B cell (primary cell): ENCODE data around the gene KCNIP2. TPM values are rescaled to one million over a fixed set of nuclear protein-coding genes. Genes with fewer than 3 reads are reported as not detected.

Source experiments
- ATAC-seq: fragments of 200-7000 bp; cut with Tn5 transposase; one replicate; pipeline ENCODE4 v1.10.0; 2021; ENCODE audit warnings: low read depth, mild to moderate bottlenecking, moderate number of reproducible peaks, moderate library complexity
- CTCF ChIA-PET: fragments of 350-600 bp; sonication (Branson Sonifier 250); formaldehyde crosslinking; loops from one replicate; lab custom pipeline; 2021; ENCODE audit warnings: antibody characterized with exemption, inconsistent platforms; lab: Charles Lee
- POLR2A ChIA-PET: fragments of 350-600 bp; sonication (Branson Sonifier 250); formaldehyde crosslinking; loops from one replicate; lab custom pipeline; 2021; ENCODE audit warnings: antibody characterized with exemption; lab: Charles Lee
- DNase-seq: peaks from one replicate; pipeline ENCODE4 v3.0.0; 2013
- H2AFZ ChIP-seq: 2 replicates; pipeline ENCODE4 v1.6.1; 2012; ENCODE audit warnings: mild to moderate bottlenecking, low read depth, low read length; ENCODE audit not compliant: insufficient read depth, poor library complexity, severe bottlenecking
- H3K27ac ChIP-seq, 2 donors: 1 replicate in 1 of 2; 2 replicates in 1 of 2; pipeline ENCODE4 v1.5.1; 2012 to 2013; ENCODE audit warnings: low read length in 2 of 2, mild to moderate bottlenecking in 2 of 2, moderate library complexity in 1 of 2
- H3K27me3 ChIP-seq, 4 experiments: fragments of 200-600 bp in 1 of 4; sonication (generic) in 1 of 4; replicated peaks in 1 of 4; 1 replicate in 2 of 4; 2 replicates in 2 of 4; pipeline versions ENCODE4 v1.6.1 to v1.7.0; 2013 to 2016; ENCODE audit warnings: low read length in 3 of 4, mild to moderate bottlenecking in 2 of 4, mixed read lengths in 1 of 4, moderate library complexity in 1 of 4; ENCODE audit not compliant: insufficient read depth in 4 of 4, control insufficient read depth in 3 of 4; ENCODE audit errors: control extremely low read depth in 1 of 4
- H3K36me3 ChIP-seq, 2 experiments: replicated peaks in 1 of 2; 1 replicate in 1 of 2; 2 replicates in 1 of 2; pipeline versions ENCODE4 v1.6.1 to v1.7.1; 2013; ENCODE audit warnings: low read length in 1 of 2; ENCODE audit not compliant: insufficient read depth in 2 of 2, control insufficient read depth in 1 of 2; ENCODE audit errors: control extremely low read depth in 1 of 2, extremely low read depth in 1 of 2
- H3K4me1 ChIP-seq, 2 donors: fragments of 200-600 bp in 1 of 2; sonication (generic) in 1 of 2; 1 replicate in 1 of 2; 2 replicates in 1 of 2; pipeline versions ENCODE4 v1.5.1 to v1.6.1; 2013 to 2017; ENCODE audit warnings: low read length in 2 of 2; ENCODE audit not compliant: control insufficient read depth in 2 of 2, insufficient read depth in 2 of 2
- H3K4me2 ChIP-seq: replicated peaks from 2 replicates; pipeline ENCODE3; 2012; ENCODE audit warnings: mild to moderate bottlenecking, low read depth, low read length; ENCODE audit not compliant: poor library complexity, severe bottlenecking
- H3K4me3 ChIP-seq, 5 experiments: fragments of 200-600 bp in 1 of 5; sonication (generic) in 1 of 5; 1 replicate in 3 of 5; 2 replicates in 2 of 5; pipeline versions ENCODE4 v1.5.1 to v1.7.0; 2011 to 2016; ENCODE audit warnings: low read length in 4 of 5, mild to moderate bottlenecking in 4 of 5, low read depth in 2 of 5, control low read depth in 1 of 5, moderate library complexity in 1 of 5; ENCODE audit not compliant: insufficient read depth in 1 of 5; ENCODE audit errors: control extremely low read depth in 1 of 5, extremely low read depth in 1 of 5
- H3K79me2 ChIP-seq: fragments of 200-600 bp; sonication (generic); one replicate; pipeline ENCODE4 v1.6.0; 2016; ENCODE audit warnings: low read length; ENCODE audit not compliant: control insufficient read depth, insufficient read depth
- H3K9ac ChIP-seq: fragments of 200-600 bp; sonication (generic); 2 replicates; pipeline ENCODE4 v1.6.1; 2017; ENCODE audit warnings: mild to moderate bottlenecking, low read length, moderate library complexity
- H3K9me3 ChIP-seq, 3 donors: one replicate each; pipeline versions ENCODE4 v1.6.1 to v1.7.1; 2013; ENCODE audit warnings: low read length in 2 of 3; ENCODE audit not compliant: control insufficient read depth in 2 of 3, insufficient read depth in 1 of 3; ENCODE audit errors: control extremely low read depth in 1 of 3
- H4K20me1 ChIP-seq: 2 replicates; pipeline ENCODE4 v1.6.0; 2012; ENCODE audit warnings: mild to moderate bottlenecking, low read length; ENCODE audit not compliant: insufficient read depth, control insufficient read depth, poor library complexity, severe bottlenecking
- H3K27ac Mint-ChIP-seq: one replicate; pipeline ENCODE4 v1.8.0; 2021; ENCODE audit warnings: mixed read lengths
- H3K27me3 Mint-ChIP-seq: one replicate; pipeline ENCODE4 v1.8.0; 2021; ENCODE audit warnings: mixed read lengths
- H3K4me1 Mint-ChIP-seq: one replicate; pipeline ENCODE4 v1.8.0; 2021; ENCODE audit warnings: mixed read lengths
- H3K4me3 Mint-ChIP-seq: one replicate; pipeline ENCODE4 v1.8.0; 2021; ENCODE audit warnings: mixed read lengths
- H3K9me3 Mint-ChIP-seq: one replicate; pipeline ENCODE4 v1.8.0; 2022; ENCODE audit warnings: mixed read lengths; ENCODE audit not compliant: insufficient read depth
- CTCF ChIP-seq: fragments of 200-600 bp; IDR thresholded peaks from one replicate; pipeline ENCODE4 v1.8.0; 2022; ENCODE audit warnings: antibody characterized with exemption, mild to moderate bottlenecking
- EZH2 ChIP-seq: IDR thresholded peaks from 2 replicates; pipeline ENCODE4 v1.6.1; 2012; ENCODE audit warnings: borderline replicate concordance, low read depth, mild to moderate bottlenecking, moderate library complexity, low read length; ENCODE audit not compliant: insufficient read depth, poor library complexity, severe bottlenecking
- WGBS: methylation state at CpG from one replicate; pipeline ENCODE4 v1.1.5; 2013; ENCODE audit warnings: missing lambda C conversion rate; ENCODE audit not compliant: insufficient coverage; 5-methylcytosine and 5-hydroxymethylcytosine counted together
- intact Hi-C: fragments of 100-400 bp; cut with micrococcal nuclease; formaldehyde crosslinking; loops from one replicate; pipeline ENCODE4 v1.10.0; 2022
- polyA plus RNA-seq: library from polyadenylated mRNA; depleted of rRNA; stranded (reverse); fragments of >200 nt; gene quantifications from 2 replicates; pipeline ENCODE4 v1.2.3, GENCODE V29; 2012
- total RNA-seq, 2 donors: library from RNA; stranded (reverse); fragments of 120-200 nt in 1 of 2; gene quantifications; 1 replicate in 1 of 2; 2 replicates in 1 of 2; pipeline versions ENCODE4 v1.2.3 to v1.2.4, GENCODE V29; 2013 to 2022

Gene KCNIP2
- total and polyA plus RNA-seq, 2 donors (not counting 1 experiment from before 2014, with no cell fraction given), result 3.5 to 34.7 TPM

DNA sequence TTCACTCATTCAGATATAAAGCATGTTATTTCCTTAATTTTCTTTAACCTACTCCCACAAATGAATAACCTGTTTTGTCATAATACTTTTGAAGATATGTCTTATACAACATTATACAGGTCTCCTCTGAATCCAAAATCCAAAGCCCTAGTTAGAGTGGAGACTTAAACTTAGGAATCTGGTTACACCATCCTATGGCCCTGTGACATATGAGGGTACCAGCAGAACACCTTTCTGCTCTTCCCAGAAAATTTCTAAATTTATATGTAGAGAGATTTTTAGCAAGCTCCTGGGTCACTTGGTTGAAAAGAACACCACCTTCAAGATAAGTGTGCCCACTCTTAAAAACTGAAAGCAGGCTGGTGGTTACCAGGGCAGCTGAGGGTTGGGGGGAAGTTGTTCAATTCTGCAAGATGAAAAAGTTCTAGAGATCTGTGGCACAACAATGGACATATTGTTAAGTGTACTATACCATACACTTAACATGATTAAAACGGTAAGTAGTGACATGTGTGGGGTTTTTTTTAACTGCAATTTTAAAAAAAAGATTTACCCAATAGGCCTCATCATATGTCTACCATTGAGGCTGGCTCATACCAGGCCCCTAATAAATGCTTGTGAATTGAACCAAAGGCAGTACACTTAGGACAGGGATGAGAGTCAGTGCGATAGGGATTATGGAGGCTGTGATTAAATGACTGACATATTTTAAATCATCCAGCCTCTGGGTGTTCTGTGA lies 37.6 kb upstream of the KCNIP2 start:
- H3K4me3 ChIP-seq, result no peak overlapping the region
- H3K4me1 Mint-ChIP-seq, result peaks cover 12% of the 10 kb centered on the region
- H3K36me3 ChIP-seq, result peaks cover 0 to 31% of the 10 kb centered on the region in 2 experiments
- H3K4me2 ChIP-seq, result no peak overlapping the region
- no peaks in the 10 kb centered on the region for H3K9me3 ChIP-seq
- no peaks in the 10 kb centered on the region for H3K4me1 ChIP-seq
- WGBS, result no CpG with 5 or more reads among the region's 2 CpGs
- POLR2A ChIA-PET, result interaction anchor here (0.6 kb wide), 1 partner anchor 127 kb away, joined by 8 read pairs; no protein-coding TSS in a partner anchor
- H3K9me3 Mint-ChIP-seq, result no peaks in the 10 kb centered on the region
- TF ChIP-seq EZH2, result no peak
- no peak for TF ChIP-seq CTCF
- H3K4me3 Mint-ChIP-seq, result no peak overlapping the region
- H4K20me1 ChIP-seq, result no peaks in the 10 kb centered on the region
- intact Hi-C loops, result no loop called here
- DNase-seq (no peak), ATAC-seq (no peak)
- no peak overlapping the region for H3K9ac ChIP-seq
- CTCF ChIA-PET, result interaction anchor here (0.6 to 30.4 kb wide), 6 partner anchors 10 to 124 kb away, joined by 3 to 986 read pairs (median 12); no protein-coding TSS in a partner anchor
- no peak overlapping the region for H3K27ac ChIP-seq
- no peaks in the 10 kb centered on the region for H3K27me3 Mint-ChIP-seq
- H2AFZ ChIP-seq, result no peak overlapping the region
- H3K79me2 ChIP-seq, result peaks cover 49% of the 10 kb centered on the region
- no peak overlapping the region for H3K27ac Mint-ChIP-seq
- H3K27me3 ChIP-seq, result no peaks in the 10 kb centered on the region

DNA sequence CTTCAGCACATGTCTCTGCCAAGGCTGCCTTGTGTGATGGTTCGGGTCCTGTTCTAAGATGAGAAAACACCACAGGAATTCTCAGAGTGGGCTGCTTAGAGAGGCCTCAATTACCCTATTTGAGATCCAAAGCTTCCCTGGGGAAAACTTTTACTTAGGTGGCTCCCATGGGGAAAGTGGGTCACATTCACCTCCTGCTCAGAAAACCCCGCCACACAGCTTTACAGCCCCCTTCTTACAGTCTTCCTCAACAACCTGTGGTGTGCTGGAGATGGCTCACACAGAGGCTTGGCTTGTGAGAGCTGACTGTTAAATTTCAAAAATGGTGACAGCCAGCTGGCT lies 36.6 kb upstream of the KCNIP2 start:
- H3K9me3 ChIP-seq, result no peaks in the 10 kb centered on the region
- H3K79me2 ChIP-seq, result peaks cover 46% of the 10 kb centered on the region
- no peaks in the 10 kb centered on the region for H3K27me3 ChIP-seq
- ATAC-seq (no peak), DNase-seq (no peak)
- no peak overlapping the region for H3K4me3 ChIP-seq
- ChIA-PET POLR2A (no interaction called here), CTCF (interaction anchor here (0.5 to 30.4 kb wide), 6 partner anchors 11 to 125 kb away, joined by 4 to 986 read pairs (median 12); no protein-coding TSS in a partner anchor)
- WGBS, result 88% methylated on average over 1 of the region's 2 CpGs
- H3K9ac ChIP-seq, result no peak overlapping the region
- Mint-ChIP-seq H3K9me3 (no peaks in the 10 kb centered on the region), H3K4me3 (no peak overlapping the region), H3K4me1 (peaks cover 18% of the 10 kb centered on the region), H3K27ac (no peak overlapping the region), H3K27me3 (no peaks in the 10 kb centered on the region)
- no peak for TF ChIP-seq EZH2
- TF ChIP-seq CTCF, result no peak
- no peaks in the 10 kb centered on the region for H4K20me1 ChIP-seq
- no peak overlapping the region for H3K4me2 ChIP-seq
- intact Hi-C loops, result no loop called here
- peaks cover 0 to 28% of the 10 kb centered on the region in 2 experiments for H3K36me3 ChIP-seq
- no peak overlapping the region for H2AFZ ChIP-seq
- H3K4me1 ChIP-seq, result peaks cover 6% of the 10 kb centered on the region in 2 donors
- H3K27ac ChIP-seq, result no peak overlapping the region
